Ectodermal cell (in vitro differentiated cells): ENCODE data around the gene CACNB4.
"Not testable (repeated sequence)": the region's sequence is repeated elsewhere in the genome, so short reads cannot be mapped to it uniquely, and the experiment has no call there.

Experiments
- H3K27ac ChIP-seq: 2 replicates; pipeline ENCODE4 v1.7.0; 2013; ENCODE audit warnings: mild to moderate bottlenecking, low read depth, low read length; ENCODE audit not compliant: insufficient read depth, poor library complexity, severe bottlenecking
- H3K27me3 ChIP-seq: 2 replicates; pipeline ENCODE4 v1.7.0; 2013; ENCODE audit warnings: mild to moderate bottlenecking, low read length; ENCODE audit not compliant: insufficient read depth, control insufficient read depth, poor library complexity, severe bottlenecking
- H3K36me3 ChIP-seq: one replicate; pipeline ENCODE4 v1.7.0; 2013; ENCODE audit warnings: low read length; ENCODE audit not compliant: control insufficient read depth, insufficient read depth
- H3K4me1 ChIP-seq: one replicate; pipeline ENCODE4 v1.7.0; 2013; ENCODE audit warnings: low read length; ENCODE audit not compliant: control insufficient read depth, insufficient read depth
- H3K4me3 ChIP-seq: 2 replicates; pipeline ENCODE4 v1.7.0; 2013; ENCODE audit warnings: low read depth, low read length, control low read depth; ENCODE audit not compliant: insufficient read depth
- H3K9me3 ChIP-seq: 2 replicates; pipeline ENCODE4 v1.7.0; 2013; ENCODE audit warnings: mild to moderate bottlenecking, low read length, moderate library complexity; ENCODE audit not compliant: control insufficient read depth
- WGBS, 2 experiments: methylation state at CpG; one replicate each; pipeline ENCODE4 v1.1.7; 2013; ENCODE audit warnings: missing lambda C conversion rate in 2 of 2; 5-methylcytosine and 5-hydroxymethylcytosine counted together

CACNB4 gene

GRCh38 chr2:152038441-152038958, 60.3 kb downstream of the CACNB4 start:
- peaks cover 29% of the 10 kb centered on the region for H3K27me3 ChIP-seq
- no peaks in the 10 kb centered on the region for H3K36me3 ChIP-seq
- no peak overlapping the region for H3K4me3 ChIP-seq
- no peaks in the 10 kb centered on the region for H3K9me3 ChIP-seq
- WGBS, 2 experiments = 78 to 79% methylated on average over 5 of the region's 5 CpGs
- peaks cover 25% of the 10 kb centered on the region for H3K4me1 ChIP-seq
- no peak overlapping the region for H3K27ac ChIP-seq

GRCh38 chr2:152037743-152038435, 61.0 kb downstream of the CACNB4 start:
- WGBS, 2 experiments = 64 to 65% methylated on average over 6 of the region's 6 CpGs
- H3K4me1 ChIP-seq = peaks cover 28% of the 10 kb centered on the region
- H3K27ac ChIP-seq = no peak overlapping the region
- H3K36me3 ChIP-seq = no peaks in the 10 kb centered on the region
- no peaks in the 10 kb centered on the region for H3K9me3 ChIP-seq
- H3K4me3 ChIP-seq = no peak overlapping the region
- peaks cover 35% of the 10 kb centered on the region for H3K27me3 ChIP-seq

GRCh38 chr2:152036611-152037469, 62.0 kb downstream of the CACNB4 start:
- no peaks in the 10 kb centered on the region for H3K9me3 ChIP-seq
- peaks cover 28% of the 10 kb centered on the region for H3K4me1 ChIP-seq
- H3K27ac ChIP-seq = no peak overlapping the region
- peaks cover 45% of the 10 kb centered on the region for H3K27me3 ChIP-seq
- WGBS, 2 experiments = 47 to 50% methylated on average over 10 of the region's 10 CpGs
- H3K4me3 ChIP-seq = no peak overlapping the region
- H3K36me3 ChIP-seq = no peaks in the 10 kb centered on the region

GRCh38 chr2:152034257-152034801, 64.5 kb downstream of the CACNB4 start:
- Histone ChIP-seq H3K9me3 (no peaks in the 10 kb centered on the region), H3K36me3 (no peaks in the 10 kb centered on the region), H3K4me1 (peaks cover 28% of the 10 kb centered on the region), H3K27ac (no peak overlapping the region), H3K27me3 (peaks cover 51% of the 10 kb centered on the region), H3K4me3 (no peak overlapping the region)
- 5 to 9% methylated on average over 3 to 5 of the region's 7 CpGs for WGBS, 2 experiments

- H3K36me3 ChIP-seq = no peaks in the 10 kb centered on the region
- 51 to 59% methylated on average over 10 to 12 of the region's 12 CpGs for WGBS, 2 experiments
- no peak overlapping the region for H3K27ac ChIP-seq
- no peak overlapping the region for H3K4me3 ChIP-seq
- peaks cover 26% of the 10 kb centered on the region for H3K4me1 ChIP-seq
- peaks cover 51% of the 10 kb centered on the region for H3K27me3 ChIP-seq
- H3K9me3 ChIP-seq = no peaks in the 10 kb centered on the region
These were observed 65.6 kb downstream of the CACNB4 start for GRCh38 chr2:152033011-152033925.

GRCh38 chr2:152031747-152032306, 67.0 kb downstream of the CACNB4 start:
- no peak overlapping the region for H3K4me3 ChIP-seq
- no peak overlapping the region for H3K27ac ChIP-seq
- WGBS, 2 experiments = 83 to 87% methylated on average over 7 of the region's 7 CpGs
- H3K36me3 ChIP-seq = no peaks in the 10 kb centered on the region
- peaks cover 17% of the 10 kb centered on the region for H3K4me1 ChIP-seq
- H3K27me3 ChIP-seq = peaks cover 51% of the 10 kb centered on the region
- H3K9me3 ChIP-seq = no peaks in the 10 kb centered on the region

- H3K9me3 ChIP-seq, H3K36me3 ChIP-seq, H3K4me3 ChIP-seq, H3K27ac ChIP-seq: not testable (repeated sequence)
- Histone ChIP-seq H3K4me1 (peaks cover 17% of the 10 kb centered on the region), H3K27me3 (peaks cover 42% of the 10 kb centered on the region)
- 97 to 98% methylated on average over 4 of the region's 4 CpGs for WGBS, 2 experiments
These were observed 68.1 kb downstream of the CACNB4 start for GRCh38 chr2:152030596-152031328.

- H3K36me3 ChIP-seq = no peaks in the 10 kb centered on the region
- WGBS, 2 experiments = 88 to 93% methylated on average over 5 of the region's 5 CpGs
- H3K27ac ChIP-seq = no peak overlapping the region
These were observed 70.5 kb downstream of the CACNB4 start for GRCh38 chr2:152028182-152028862.

More at GRCh38 chr2:152028182-152028862, 70.5 kb downstream of the CACNB4 start:
- Histone ChIP-seq H3K27me3 (peaks cover 21% of the 10 kb centered on the region), H3K4me3 (no peak overlapping the region), H3K4me1 (peaks cover 1% of the 10 kb centered on the region), H3K9me3 (no peaks in the 10 kb centered on the region)
